Transverse colon (tissue), 4 donors: ENCODE measurements around the gene ELF2. TPM values are rescaled to one million over a fixed set of nuclear protein-coding genes. Genes with fewer than 3 reads are reported as not detected.

Source experiments
- DNase-seq: peaks from one replicate; pipeline ENCODE4 v3.0.0-alpha.2; 2019
- H3K27ac ChIP-seq, 4 donors: fragments of 200-600 bp; sonication (generic); 2 replicates each; pipeline ENCODE4 v1.5.1; 2016 to 2018; ENCODE audit warnings: inconsistent platforms in 4 of 4
- H3K27me3 ChIP-seq: fragments of 200-600 bp; sonication (generic); 2 replicates; pipeline ENCODE4 v1.5.1; 2017; ENCODE audit warnings: inconsistent platforms
- H3K36me3 ChIP-seq, 4 donors: fragments of 200-600 bp; sonication (generic); 2 replicates each; pipeline ENCODE4 v1.5.1; 2017 to 2019; ENCODE audit warnings: inconsistent platforms in 4 of 4
- H3K4me1 ChIP-seq, 4 donors: fragments of 200-600 bp; sonication (generic); 2 replicates each; pipeline ENCODE4 v1.5.1; 2017 to 2020; ENCODE audit warnings: inconsistent platforms in 4 of 4
- H3K4me3 ChIP-seq, 4 donors: fragments of 200-600 bp; sonication (generic); 1 replicate in 1 of 4; 2 replicates in 3 of 4; pipeline versions ENCODE4 v1.5.1 to v1.6.1; 2017 to 2019; ENCODE audit warnings: inconsistent platforms in 4 of 4
- H3K9me3 ChIP-seq, 2 donors: fragments of 200-600 bp; sonication (generic); 2 replicates each; pipeline ENCODE4 v1.5.1; 2017 to 2019; ENCODE audit warnings: inconsistent platforms in 2 of 2
- EP300 ChIP-seq: sonication (generic); formaldehyde crosslinking; IDR thresholded peaks from one replicate; pipeline ENCODE4 v1.6.1; 2017; ENCODE audit warnings: antibody characterized with exemption, low read depth
- POLR2A ChIP-seq: fragments of 450-650 bp; IDR thresholded peaks from one replicate; pipeline ENCODE4 v1.6.1; 2016; ENCODE audit warnings: antibody characterized with exemption, mild to moderate bottlenecking, moderate library complexity
- POLR2AphosphoS5 ChIP-seq, 3 donors: sonication (generic); formaldehyde crosslinking; IDR thresholded peaks; one replicate each; pipeline ENCODE4 v1.6.1; 2016; ENCODE audit warnings: antibody characterized with exemption in 3 of 3
- WGBS, 2 donors: methylation state at CpG; one replicate each; pipeline ENCODE4 v1.1.5; 2018; ENCODE audit warnings: low coverage in 1 of 2; 5-methylcytosine and 5-hydroxymethylcytosine counted together
- in situ Hi-C, 4 donors: fragments of 200-750 bp; cut with MboI; loops; one replicate each; pipeline versions ENCODE4 v1.15.0 to v1.15.1; 2017; ENCODE audit warnings: low sequenced_read_pairs in 3 of 4, low pct_ligation_motif_present in 1 of 4, low pct_unique_long_range_greater_than_20kb in 1 of 4
- intact Hi-C: fragments of 100-400 bp; cut with DNase I; formaldehyde crosslinking; loops from one replicate; pipeline ENCODE4 v1.15.1; 2023; ENCODE audit warnings: low total_unique reads
- total RNA-seq, 4 donors: library from RNA; depleted of rRNA; stranded (reverse); fragments of >200 nt; gene quantifications; one replicate each; pipeline ENCODE4 v1.1.0, GENCODE V29; 2016
- TF ChIP-seq, protein P1 (sequence below), 5 experiments: fragments of 200-600 bp in 3 of 5; fragments of 450-650 bp in 2 of 5; sonication (generic) in 3 of 5; IDR thresholded peaks; 1 replicate in 2 of 5; 2 replicates in 3 of 5; pipeline ENCODE4 v1.5.1; 2016 to 2017; ENCODE audit warnings: antibody characterized with exemption in 5 of 5, inconsistent platforms in 3 of 5, mild to moderate bottlenecking in 2 of 5, moderate library complexity in 1 of 5

The ELF2 gene
- total RNA-seq, 4 donors from 2014 or later, result 21.7 to 65.6 (median 41.8) TPM

GRCh38 chr4:139153411-139154133, 23.4 kb downstream of the ELF2 start:
- no peak overlapping the region for H3K27ac ChIP-seq
- TF ChIP-seq, protein P1, sequence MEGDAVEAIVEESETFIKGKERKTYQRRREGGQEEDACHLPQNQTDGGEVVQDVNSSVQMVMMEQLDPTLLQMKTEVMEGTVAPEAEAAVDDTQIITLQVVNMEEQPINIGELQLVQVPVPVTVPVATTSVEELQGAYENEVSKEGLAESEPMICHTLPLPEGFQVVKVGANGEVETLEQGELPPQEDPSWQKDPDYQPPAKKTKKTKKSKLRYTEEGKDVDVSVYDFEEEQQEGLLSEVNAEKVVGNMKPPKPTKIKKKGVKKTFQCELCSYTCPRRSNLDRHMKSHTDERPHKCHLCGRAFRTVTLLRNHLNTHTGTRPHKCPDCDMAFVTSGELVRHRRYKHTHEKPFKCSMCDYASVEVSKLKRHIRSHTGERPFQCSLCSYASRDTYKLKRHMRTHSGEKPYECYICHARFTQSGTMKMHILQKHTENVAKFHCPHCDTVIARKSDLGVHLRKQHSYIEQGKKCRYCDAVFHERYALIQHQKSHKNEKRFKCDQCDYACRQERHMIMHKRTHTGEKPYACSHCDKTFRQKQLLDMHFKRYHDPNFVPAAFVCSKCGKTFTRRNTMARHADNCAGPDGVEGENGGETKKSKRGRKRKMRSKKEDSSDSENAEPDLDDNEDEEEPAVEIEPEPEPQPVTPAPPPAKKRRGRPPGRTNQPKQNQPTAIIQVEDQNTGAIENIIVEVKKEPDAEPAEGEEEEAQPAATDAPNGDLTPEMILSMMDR (IDR thresholded peaks at IDR 0.05), result no peak
- TF ChIP-seq EP300 (no peak), POLR2A (no peak), POLR2AphosphoS5 (IDR thresholded peaks at IDR 0.05) (no peak)
- in situ Hi-C loops, result no loop called here

DNA sequence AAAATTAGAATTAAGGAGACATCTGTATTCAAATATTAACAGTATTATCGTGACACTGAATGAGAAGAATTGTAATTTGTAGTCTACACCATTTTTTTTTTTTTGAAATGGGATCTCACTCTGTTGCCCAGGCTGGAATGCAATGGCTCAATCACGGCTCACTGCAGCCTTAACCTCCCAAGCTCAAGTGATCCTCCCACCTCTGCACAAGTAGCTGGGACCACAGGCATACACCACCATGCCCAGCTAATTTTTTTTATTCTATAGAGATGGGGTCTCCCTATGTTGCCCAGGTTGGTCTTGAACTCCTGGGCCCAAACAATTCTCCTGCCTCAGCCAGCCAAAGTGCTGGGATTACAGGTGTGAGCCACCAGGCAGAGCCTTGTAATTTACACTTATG, 24.8 kb downstream of the ELF2 start:
- H3K9me3 ChIP-seq, result no peaks in the 10 kb centered on the region
- TF ChIP-seq, protein P1 (IDR thresholded peaks at IDR 0.05), result no peak
- TF ChIP-seq POLR2AphosphoS5 (IDR thresholded peaks at IDR 0.05) (no peak), EP300 (no peak), POLR2A (no peak)
- 93 to 96% methylated on average over 2 of the region's 2 CpGs for WGBS, 2 donors
- no peak overlapping the region for H3K4me3 ChIP-seq
- H3K36me3 ChIP-seq, result no peaks in the 10 kb centered on the region
- DNase-seq, result no peak
- no peak overlapping the region for H3K27ac ChIP-seq
- in situ Hi-C loops (no loop called here), intact Hi-C loops (no loop called here)
- H3K4me1 ChIP-seq, result peaks cover 0 to 22% (median 6%) of the 10 kb centered on the region in 4 donors
- no peaks in the 10 kb centered on the region for H3K27me3 ChIP-seq

More at GRCh38 chr4:139153411-139154133, 23.4 kb downstream of the ELF2 start:
- no peak overlapping the region for H3K4me3 ChIP-seq
- H3K27me3 ChIP-seq, result no peaks in the 10 kb centered on the region
- no peaks in the 10 kb centered on the region for H3K36me3 ChIP-seq
- no peak for DNase-seq
- WGBS, 2 donors, result 96 to 100% methylated on average over 1 of the region's 1 CpG
- intact Hi-C loops, result no loop called here
- peaks cover 0 to 22% (median 6%) of the 10 kb centered on the region in 4 donors for H3K4me1 ChIP-seq
- no peaks in the 10 kb centered on the region for H3K9me3 ChIP-seq

DNA sequence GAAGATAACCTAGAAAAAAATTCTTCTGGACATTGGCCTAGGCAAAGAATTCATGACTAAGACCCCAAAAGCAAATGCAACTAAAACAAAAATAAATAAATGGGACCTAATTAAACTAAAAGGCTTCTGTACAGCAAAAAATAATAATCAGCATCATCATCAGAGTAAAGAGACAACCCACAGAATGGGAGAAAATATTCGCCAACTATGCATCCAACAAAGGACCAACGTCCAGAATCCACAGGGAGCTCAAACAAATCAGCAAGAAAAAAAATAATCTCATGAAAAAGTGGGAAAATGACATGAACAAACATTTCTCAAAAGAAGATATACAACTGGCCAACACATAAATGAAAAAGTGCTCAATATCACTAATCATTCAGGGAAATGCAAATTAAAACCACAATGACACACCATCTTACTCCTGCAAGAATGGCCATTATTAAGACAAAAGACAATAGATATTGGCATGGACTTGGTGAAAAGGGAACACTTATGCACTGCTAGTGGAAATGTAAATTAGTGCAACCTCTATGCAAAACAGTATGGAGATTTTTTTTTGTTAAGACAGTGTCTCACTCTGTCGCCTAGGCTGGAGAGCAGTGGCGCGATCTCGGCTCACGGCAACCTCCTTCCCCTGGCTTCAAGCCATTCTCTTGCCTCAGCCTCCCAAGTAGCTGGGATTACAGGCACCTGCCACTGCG, 29.9 kb downstream of the ELF2 start:
- intact Hi-C loops, result no loop called here
- TF ChIP-seq EP300, result no peak
- TF ChIP-seq, protein P1 (IDR thresholded peaks at IDR 0.05), result no peak
- no peak for TF ChIP-seq POLR2AphosphoS5 (IDR thresholded peaks at IDR 0.05)
- TF ChIP-seq POLR2A, result no peak
- peaks cover 6 to 32% (median 12%) of the 10 kb centered on the region in 4 donors for H3K4me1 ChIP-seq
- no peak overlapping the region for H3K4me3 ChIP-seq
- H3K9me3 ChIP-seq, result no peaks in the 10 kb centered on the region
- no peaks in the 10 kb centered on the region for H3K36me3 ChIP-seq
- 89 to 100% methylated on average over 4 to 8 of the region's 8 CpGs for WGBS, 2 donors
- H3K27ac ChIP-seq, result no peak overlapping the region
- DNase-seq, result no peak
- H3K27me3 ChIP-seq, result no peaks in the 10 kb centered on the region
- in situ Hi-C loops, result no loop called here

DNA sequence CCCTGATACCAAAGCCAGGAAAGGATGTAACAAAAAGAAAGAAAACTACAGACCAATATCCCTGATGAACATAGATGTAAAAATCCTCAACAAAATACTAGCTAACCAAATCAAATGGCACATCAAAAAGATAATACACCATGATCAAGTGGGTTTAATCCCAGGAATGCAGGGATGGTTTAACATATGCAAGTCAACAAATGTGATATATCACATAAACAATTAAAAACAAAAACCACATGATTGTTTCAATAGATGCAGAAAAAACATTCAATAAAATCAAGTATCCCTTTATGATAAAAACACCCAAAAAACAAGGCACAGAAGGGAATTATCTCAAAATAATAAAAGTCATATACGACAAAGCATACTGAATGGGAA, 31.5 kb downstream of the ELF2 start:
- H3K9me3 ChIP-seq, result no peaks in the 10 kb centered on the region
- peaks cover 6 to 34% (median 12%) of the 10 kb centered on the region in 4 donors for H3K4me1 ChIP-seq
- H3K4me3 ChIP-seq, result no peak overlapping the region
- no peak for DNase-seq
- no peaks in the 10 kb centered on the region for H3K27me3 ChIP-seq
- no peaks in the 10 kb centered on the region for H3K36me3 ChIP-seq
- TF ChIP-seq POLR2AphosphoS5 (IDR thresholded peaks at IDR 0.05) (no peak), EP300 (no peak), POLR2A (no peak)
- TF ChIP-seq, protein P1 (IDR thresholded peaks at IDR 0.05), result no peak
- in situ Hi-C loops, result no loop called here
- intact Hi-C loops, result no loop called here
- H3K27ac ChIP-seq, result no peak overlapping the region
- 97 to 100% methylated on average over 1 of the region's 1 CpG for WGBS, 2 donors
